K562 (cell line): ENCODE data around the gene TCF3. TPM values are rescaled to one million over a fixed set of nuclear protein-coding genes. Genes with fewer than 3 reads are reported as not detected.

ENCODE experiments used
- ATAC-seq: fragments of 200-7000 bp; cut with Tn5 transposase; 3 replicates; pipeline ENCODE4 v1.9.1; 2020; ENCODE audit warnings: moderate library complexity
- BruUV-seq: library from RNA; stranded (reverse); fragments of 400-500 nt; replicated peaks from 2 replicates; lab custom pipeline; 2021; lab: Mats Ljungman, UMichigan
- CTCF ChIA-PET: fragments of 300-600 bp; formaldehyde crosslinking; extraction: SDS; loops from one replicate; lab custom pipeline; 2021; ENCODE audit warnings: low intra/inter-chr PET ratio; lab: Yijun Ruan, JAX
- POLR2A ChIA-PET: fragments of 300-600, 350-650 bp; sonication (Branson Sonifier 250); formaldehyde crosslinking; extraction: SDS; loops from one replicate; lab custom pipeline; 2021; ENCODE audit warnings: antibody characterized with exemption, inconsistent platforms; lab: Yijun Ruan, JAX
- DNase-seq, 4 experiments: peaks; one replicate each; pipeline versions ENCODE4 v3.0.0 to v3.0.0-alpha.2; 2011 to 2018; ENCODE audit warnings: low spot score in 3 of 4, mixed read lengths in 3 of 4; ENCODE audit errors: extremely low read depth in 1 of 4
- FAIRE-seq: peaks from 2 replicates; lab custom pipeline; 2011; peaks lifted over from hg19 to GRCh38; lab: Jason Lieb, UNC
- H2AFZ ChIP-seq: 2 replicates; pipeline ENCODE4 v1.6.0; 2011; ENCODE audit warnings: low read depth, low read length, control low read depth, inconsistent platforms
- H3K27ac ChIP-seq: fragments of 200-600 bp; 3 replicates; pipeline ENCODE4 v1.8.0; 2011; ENCODE audit warnings: low read depth, mild to moderate bottlenecking, control low read depth, inconsistent platforms, low read length, moderate library complexity, mixed read lengths; ENCODE audit errors: extremely low read depth
- H3K27me3 ChIP-seq, 2 experiments: fragments of 300-600 bp in 1 of 2; 2 replicates in 1 of 2; 3 replicates in 1 of 2; pipeline versions ENCODE4 v1.6.0 to v1.8.0; 2011; ENCODE audit warnings: inconsistent platforms in 2 of 2, low read length in 2 of 2, mild to moderate bottlenecking in 1 of 2, mixed read lengths in 1 of 2, moderate library complexity in 1 of 2; ENCODE audit not compliant: control insufficient read depth in 2 of 2, insufficient read depth in 2 of 2
- H3K36me3 ChIP-seq: fragments of 300-600 bp; 3 replicates; pipeline ENCODE4 v1.8.0; 2011; ENCODE audit warnings: mild to moderate bottlenecking, low read length, inconsistent platforms; ENCODE audit not compliant: control insufficient read depth, insufficient read depth
- H3K4me1 ChIP-seq, 2 experiments: fragments of 200-600 bp in 1 of 2; replicated peaks in 1 of 2; 2 replicates in 1 of 2; 3 replicates in 1 of 2; pipeline versions ENCODE4 v1.5.1 to v1.8.0; 2011; ENCODE audit warnings: inconsistent platforms in 2 of 2, low read length in 2 of 2, mild to moderate bottlenecking in 1 of 2, mixed read lengths in 1 of 2, moderate library complexity in 1 of 2; ENCODE audit not compliant: control insufficient read depth in 2 of 2, insufficient read depth in 2 of 2
- H3K4me2 ChIP-seq: 2 replicates; pipeline ENCODE4 v1.6.1; 2011; ENCODE audit warnings: low read length, control low read depth, inconsistent platforms, mixed read lengths; ENCODE audit not compliant: insufficient read depth
- H3K4me3 ChIP-seq: fragments of 200-600 bp; sonication (generic), shearing (Covaris generic); 2 replicates; pipeline ENCODE4 v1.5.1; 2016; ENCODE audit warnings: control low read depth, inconsistent platforms
- H3K79me2 ChIP-seq: fragments of 200-600 bp; 3 replicates; pipeline ENCODE4 v1.8.0; 2011; ENCODE audit warnings: low read length, inconsistent platforms; ENCODE audit not compliant: control insufficient read depth, insufficient read depth
- H3K9ac ChIP-seq, 2 experiments: 2 replicates each; pipeline versions ENCODE4 v1.6.0 to v1.6.1; 2011; ENCODE audit warnings: low read depth in 2 of 2, low read length in 2 of 2, control low read depth in 1 of 2, inconsistent platforms in 1 of 2, mild to moderate bottlenecking in 1 of 2, mixed read lengths in 1 of 2; ENCODE audit not compliant: insufficient read depth in 1 of 2
- H3K9me1 ChIP-seq: one replicate; pipeline ENCODE4 v1.6.0; 2011; ENCODE audit warnings: inconsistent platforms, mild to moderate bottlenecking, low read length, moderate library complexity; ENCODE audit not compliant: control insufficient read depth, insufficient read depth
- H3K9me3 ChIP-seq: replicated peaks from 2 replicates; pipeline ENCODE4 v1.5.1; 2011; ENCODE audit warnings: low read depth, low read length, inconsistent platforms; ENCODE audit not compliant: control insufficient read depth, insufficient read depth
- H4K20me1 ChIP-seq: replicated peaks from 2 replicates; pipeline ENCODE4 v1.6.1; 2011; ENCODE audit warnings: low read length, inconsistent platforms, mixed read lengths; ENCODE audit not compliant: control insufficient read depth, insufficient read depth
- BRD9 ChIP-seq: fragments of 450-650 bp; IDR thresholded peaks from 2 replicates; pipeline ENCODE4 v1.6.1; 2018; ENCODE audit warnings: low read depth; ENCODE audit not compliant: partially characterized antibody
- HDAC3 ChIP-seq: fragments of 450-650 bp; IDR thresholded peaks from 2 replicates; pipeline ENCODE4 v1.6.1; 2018; ENCODE audit warnings: borderline replicate concordance, mild to moderate bottlenecking, moderate library complexity; ENCODE audit not compliant: partially characterized antibody
- HNRNPH1 ChIP-seq: fragments of 200-400 bp; formaldehyde crosslinking; optimal IDR thresholded peaks from 2 replicates; pipeline ENCODE3; 2017; ENCODE audit warnings: low read depth, mild to moderate bottlenecking, low read length, moderate library complexity
- LARP7 ChIP-seq: fragments of 450-650 bp; IDR thresholded peaks from 2 replicates; pipeline ENCODE4 v1.6.1; 2016
- MBD2 ChIP-seq: sonication (generic); IDR thresholded peaks from 2 replicates; pipeline ENCODE4 v1.6.1; 2016; ENCODE audit warnings: low read depth, borderline replicate concordance
- NFIC ChIP-seq: fragments of 450-650 bp; IDR thresholded peaks from 2 replicates; pipeline ENCODE4 v1.6.1; 2017; ENCODE audit warnings: mild to moderate bottlenecking, inconsistent platforms
- RNF2 ChIP-seq: sonication (generic); IDR thresholded peaks from 2 replicates; pipeline ENCODE4 v1.6.1; 2016
- ZFP1 ChIP-seq: fragments of 450-650 bp; formaldehyde crosslinking; IDR thresholded peaks from 2 replicates; pipeline ENCODE4 v1.4.0; 2020; ENCODE audit warnings: mild to moderate bottlenecking, mixed read lengths
- ZNF165 ChIP-seq: fragments of 250-450 bp; sonication (Bioruptor Pico); IDR thresholded peaks from 2 replicates; pipeline ENCODE4 v1.4.0; 2020; ENCODE audit warnings: borderline replicate concordance
- ZNF263 ChIP-seq: sonication (generic); formaldehyde crosslinking; IDR thresholded peaks from 2 replicates; pipeline ENCODE4 v1.8.0; 2022; ENCODE audit warnings: mild to moderate bottlenecking, missing genetic modification reagents, borderline replicate concordance
- ZNF445 ChIP-seq: fragments of 250-450 bp; sonication (Bioruptor Pico); IDR thresholded peaks from 2 replicates; pipeline ENCODE4 v1.4.0; 2020; ENCODE audit warnings: low read depth, mild to moderate bottlenecking, moderate library complexity
- ZNF778 ChIP-seq: fragments of 450-650 bp; formaldehyde crosslinking; IDR thresholded peaks from 2 replicates; pipeline ENCODE4 v1.4.0; 2020; ENCODE audit warnings: mild to moderate bottlenecking, moderate library complexity
- WGBS: fragments of 100-300 bp; shearing (Covaris generic); methylation state at CpG from one replicate; pipeline ENCODE4 v1.1.6; 2016; ENCODE audit warnings: low coverage, mixed read lengths; ENCODE audit not compliant: insufficient coverage; ENCODE audit errors: missing lambda C conversion rate; 5-methylcytosine and 5-hydroxymethylcytosine counted together
- in situ Hi-C: fragments of 300-500 bp; cut with MboI; formaldehyde crosslinking; loops from 4 replicates; pipeline ENCODE4 v1.15.0; 2018; ENCODE audit warnings: inconsistent platforms, mixed read lengths
- intact Hi-C: fragments of 100-400 bp; cut with micrococcal nuclease; formaldehyde crosslinking; loops from 2 replicates; pipeline ENCODE4 v1.14.2; 2022
- polyA plus RNA-seq, 8 experiments: library from polyadenylated mRNA; depleted of rRNA in 4 of 8; stranded (reverse) in 5 of 8; unstranded in 3 of 8; fragments of >200 nt; fragmentation: Nextera tagmentation in 2 of 8; fragmentation: Illumina TruSeq in 1 of 8; extraction: Ambion mirVana in 2 of 8; extraction: Trizol in 1 of 8; gene quantifications; 2 replicates each; pipeline versions ENCODE4 v1.2.1 to v1.2.3, GENCODE V29; 2011 to 2014; ENCODE audit warnings: inconsistent platforms in 1 of 8, missing spikeins in 1 of 8
- total RNA-seq, 7 experiments: library from RNA; depleted of rRNA in 6 of 7; stranded (reverse); fragments of >200 nt in 6 of 7; fragmentation: Illumina TruSeq in 2 of 7; extraction: Trizol in 2 of 7; gene quantifications; 2 replicates each; pipeline versions ENCODE4 v1.2.1 to v1.2.3, GENCODE V29; 2011 to 2021; ENCODE audit warnings: low replicate concordance in 1 of 7
- TF ChIP-seq, protein P1 (sequence below): fragments of 450-650 bp; IDR thresholded peaks from 2 replicates; pipeline ENCODE4 v1.6.1; 2016; ENCODE audit warnings: low read depth, mild to moderate bottlenecking, moderate library complexity
- TF ChIP-seq, protein P2 (sequence below): sonication (generic); formaldehyde crosslinking; IDR thresholded peaks from 2 replicates; pipeline ENCODE4 v1.4.0; 2020; ENCODE audit warnings: mild to moderate bottlenecking, missing genetic modification reagents

The TCF3 gene
- total and polyA plus RNA-seq, 9 of the 15 experiments (the other 6 are each of a cell fraction or from before 2014, with no cell fraction given), result 5.6 to 259 (median 84.0) TPM

DNA sequence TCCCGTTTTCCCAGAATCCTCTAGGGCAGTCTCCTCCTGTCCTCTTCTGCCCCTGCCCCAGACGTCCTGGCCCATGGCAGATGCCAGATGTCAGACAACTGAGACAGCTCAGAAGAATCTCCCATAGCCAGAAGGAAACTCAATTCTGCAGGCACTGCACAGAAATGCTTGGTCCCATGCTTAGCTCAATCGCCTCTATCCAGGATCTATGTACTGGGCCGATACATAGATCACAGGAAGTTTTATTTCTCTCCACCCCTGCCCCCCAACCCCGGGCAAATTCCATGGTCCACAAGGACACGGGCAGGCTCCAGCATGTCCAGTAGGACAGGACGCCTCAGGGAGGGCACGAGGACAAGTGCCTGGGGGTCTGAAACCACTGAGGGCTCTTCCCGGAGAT lies 64.5 kb downstream of the TCF3 start:
- H3K4me2 ChIP-seq, result no peak overlapping the region
- no TSS peak for BruUV-seq
- 91% methylated on average over 9 of the region's 9 CpGs for WGBS
- H3K79me2 ChIP-seq, result peaks cover 72% of the 10 kb centered on the region
- no peak overlapping the region for H3K4me3 ChIP-seq
- no peaks in the 10 kb centered on the region for H3K9me3 ChIP-seq
- peaks cover 15 to 28% of the 10 kb centered on the region in 2 experiments for H3K4me1 ChIP-seq
- intact Hi-C loops (no loop called here), in situ Hi-C loops (no loop called here)
- DNase-seq, result no peak
- CTCF ChIA-PET, result no interaction called here
- no peak for FAIRE-seq
- H2AFZ ChIP-seq, result no peak overlapping the region
- POLR2A ChIA-PET, result interaction anchor here (0.6 to 6.6 kb wide), 7 partner anchors 9 to 648 kb away, joined by 3 to 40 read pairs (median 3); partner anchors contain the start of gene PLEKHJ1
- H3K9me1 ChIP-seq, result no peaks in the 10 kb centered on the region
- H3K36me3 ChIP-seq, result peaks cover 63% of the 10 kb centered on the region; the same call in 2 of the 3 replicates
- H3K9ac ChIP-seq, result no peak overlapping the region
- ATAC-seq, result no peak
- no peaks in the 10 kb centered on the region for H3K27me3 ChIP-seq
- TF ChIP-seq HDAC3 (no peak), ZNF263 (CRISPR knock-in tag) (no peak), HNRNPH1 (no peak), RNF2 (no peak), NFIC (no peak), ZFP1 (no peak), MBD2 (no peak), BRD9 (no peak), ZNF778 (CRISPR knock-in tag) (no peak), LARP7 (no peak), ZNF165 (no peak), ZNF445 (CRISPR knock-in tag) (no peak)
- TF ChIP-seq, protein P1, sequence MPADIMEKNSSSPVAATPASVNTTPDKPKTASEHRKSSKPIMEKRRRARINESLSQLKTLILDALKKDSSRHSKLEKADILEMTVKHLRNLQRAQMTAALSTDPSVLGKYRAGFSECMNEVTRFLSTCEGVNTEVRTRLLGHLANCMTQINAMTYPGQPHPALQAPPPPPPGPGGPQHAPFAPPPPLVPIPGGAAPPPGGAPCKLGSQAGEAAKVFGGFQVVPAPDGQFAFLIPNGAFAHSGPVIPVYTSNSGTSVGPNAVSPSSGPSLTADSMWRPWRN, result no peak
- TF ChIP-seq, protein P2, sequence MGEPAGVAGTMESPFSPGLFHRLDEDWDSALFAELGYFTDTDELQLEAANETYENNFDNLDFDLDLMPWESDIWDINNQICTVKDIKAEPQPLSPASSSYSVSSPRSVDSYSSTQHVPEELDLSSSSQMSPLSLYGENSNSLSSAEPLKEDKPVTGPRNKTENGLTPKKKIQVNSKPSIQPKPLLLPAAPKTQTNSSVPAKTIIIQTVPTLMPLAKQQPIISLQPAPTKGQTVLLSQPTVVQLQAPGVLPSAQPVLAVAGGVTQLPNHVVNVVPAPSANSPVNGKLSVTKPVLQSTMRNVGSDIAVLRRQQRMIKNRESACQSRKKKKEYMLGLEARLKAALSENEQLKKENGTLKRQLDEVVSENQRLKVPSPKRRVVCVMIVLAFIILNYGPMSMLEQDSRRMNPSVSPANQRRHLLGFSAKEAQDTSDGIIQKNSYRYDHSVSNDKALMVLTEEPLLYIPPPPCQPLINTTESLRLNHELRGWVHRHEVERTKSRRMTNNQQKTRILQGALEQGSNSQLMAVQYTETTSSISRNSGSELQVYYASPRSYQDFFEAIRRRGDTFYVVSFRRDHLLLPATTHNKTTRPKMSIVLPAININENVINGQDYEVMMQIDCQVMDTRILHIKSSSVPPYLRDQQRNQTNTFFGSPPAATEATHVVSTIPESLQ, result no peak
- 0 out of 2 replicates have a peak, but pooled peaks cover 8% of the 10 kb centered on the region for H4K20me1 ChIP-seq
- no peak overlapping the region for H3K27ac ChIP-seq
